Measurements from ENCODE around the gene HEXIM2.

Gene HEXIM2

GRCh38 chr17:45168991-45169752, 7.5 kb downstream of the HEXIM2 start:
- H3K36me3 Mint-ChIP-seq: no peaks in the 10 kb centered on the region
- peaks cover 25% of the 10 kb centered on the region for H3K4me1 Mint-ChIP-seq
- no peak overlapping the region for H3K4me3 Mint-ChIP-seq
- no peak overlapping the region for H3K27ac Mint-ChIP-seq
- H3K9me3 Mint-ChIP-seq: no peaks in the 10 kb centered on the region
- H3K27me3 Mint-ChIP-seq: no peaks in the 10 kb centered on the region

- Mint-ChIP-seq H3K27me3 (no peaks in the 10 kb centered on the region), H3K4me3 (no peak overlapping the region), H3K27ac (peak overlapping the region; percentile 10), H3K36me3 (no peaks in the 10 kb centered on the region), H3K4me1 (peaks cover 25% of the 10 kb centered on the region), H3K9me3 (no peaks in the 10 kb centered on the region)
These were observed 8.7 kb downstream of the HEXIM2 start for GRCh38 chr17:45170280-45170930.

- Mint-ChIP-seq H3K36me3 (no peaks in the 10 kb centered on the region), H3K9me3 (no peaks in the 10 kb centered on the region), H3K27me3 (no peaks in the 10 kb centered on the region), H3K4me3 (no peak overlapping the region), H3K27ac (peak overlapping the region; percentile 10), H3K4me1 (peaks cover 25% of the 10 kb centered on the region)
These were observed 9.3 kb downstream of the HEXIM2 start for GRCh38 chr17:45170931-45171337.

GRCh38 chr17:45171338-45172231, 9.9 kb downstream of the HEXIM2 start:
- Mint-ChIP-seq H3K27ac (no peak overlapping the region), H3K27me3 (no peaks in the 10 kb centered on the region), H3K9me3 (no peaks in the 10 kb centered on the region), H3K36me3 (no peaks in the 10 kb centered on the region), H3K4me3 (no peak overlapping the region), H3K4me1 (peaks cover 25% of the 10 kb centered on the region)

GRCh38 chr17:45172232-45172540, 10.5 kb downstream of the HEXIM2 start:
- H3K36me3 Mint-ChIP-seq: no peaks in the 10 kb centered on the region
- H3K27ac Mint-ChIP-seq: peak overlapping the region; percentile 51
- H3K4me3 Mint-ChIP-seq: no peak overlapping the region
- H3K9me3 Mint-ChIP-seq: no peaks in the 10 kb centered on the region
- no peaks in the 10 kb centered on the region for H3K27me3 Mint-ChIP-seq
- peaks cover 25% of the 10 kb centered on the region for H3K4me1 Mint-ChIP-seq

GRCh38 chr17:45172541-45173286, 11.0 kb downstream of the HEXIM2 start:
- Mint-ChIP-seq H3K36me3 (no peaks in the 10 kb centered on the region), H3K4me1 (peaks cover 25% of the 10 kb centered on the region), H3K4me3 (peak overlapping the region; percentile 77), H3K9me3 (no peaks in the 10 kb centered on the region), H3K27ac (peak overlapping the region; percentile 90), H3K27me3 (no peaks in the 10 kb centered on the region)

- H3K4me3 Mint-ChIP-seq: peak overlapping the region; percentile 36
- peak overlapping the region; percentile 41 for H3K27ac Mint-ChIP-seq
- peaks cover 23% of the 10 kb centered on the region for H3K4me1 Mint-ChIP-seq
- H3K27me3 Mint-ChIP-seq: no peaks in the 10 kb centered on the region
- H3K36me3 Mint-ChIP-seq: no peaks in the 10 kb centered on the region
- H3K9me3 Mint-ChIP-seq: no peaks in the 10 kb centered on the region
These were observed 14.1 kb downstream of the HEXIM2 start for GRCh38 chr17:45175759-45176115.

- no peaks in the 10 kb centered on the region for H3K27me3 Mint-ChIP-seq
These were observed 15.9 kb downstream of the HEXIM2 start for GRCh38 chr17:45177563-45177962.

GRCh38 chr17:45184144-45184543, 22.5 kb downstream of the HEXIM2 start:
- Mint-ChIP-seq H3K9me3 (no peaks in the 10 kb centered on the region), H3K4me3 (no peak overlapping the region), H3K36me3 (no peaks in the 10 kb centered on the region), H3K27ac (no peak overlapping the region), H3K4me1 (no peaks in the 10 kb centered on the region), H3K27me3 (no peaks in the 10 kb centered on the region)

More at GRCh38 chr17:45177563-45177962, 15.9 kb downstream of the HEXIM2 start:
- Mint-ChIP-seq H3K4me3 (no peak overlapping the region), H3K36me3 (no peaks in the 10 kb centered on the region), H3K4me1 (peaks cover 9% of the 10 kb centered on the region), H3K27ac (no peak overlapping the region), H3K9me3 (no peaks in the 10 kb centered on the region)

GRCh38 chr17:45186801-45187354, 25.2 kb downstream of the HEXIM2 start:
- Mint-ChIP-seq H3K27me3 (no peaks in the 10 kb centered on the region), H3K36me3 (no peaks in the 10 kb centered on the region), H3K27ac (no peak overlapping the region), H3K4me1 (no peaks in the 10 kb centered on the region), H3K4me3 (no peak overlapping the region), H3K9me3 (no peaks in the 10 kb centered on the region)

GRCh38 chr17:45189009-45189408, 27.3 kb downstream of the HEXIM2 start:
- Mint-ChIP-seq H3K4me3 (no peak overlapping the region), H3K27me3 (no peaks in the 10 kb centered on the region), H3K4me1 (no peaks in the 10 kb centered on the region), H3K27ac (no peak overlapping the region), H3K9me3 (no peaks in the 10 kb centered on the region), H3K36me3 (no peaks in the 10 kb centered on the region)

- no peaks in the 10 kb centered on the region for H3K27me3 Mint-ChIP-seq
- H3K27ac Mint-ChIP-seq: no peak overlapping the region
- H3K4me1 Mint-ChIP-seq: no peaks in the 10 kb centered on the region
- no peaks in the 10 kb centered on the region for H3K36me3 Mint-ChIP-seq
- H3K4me3 Mint-ChIP-seq: no peak overlapping the region
- H3K9me3 Mint-ChIP-seq: no peaks in the 10 kb centered on the region
These were observed 29.0 kb downstream of the HEXIM2 start for GRCh38 chr17:45190503-45191255.

- no peaks in the 10 kb centered on the region for H3K9me3 Mint-ChIP-seq
- H3K4me1 Mint-ChIP-seq: no peaks in the 10 kb centered on the region
- H3K27ac Mint-ChIP-seq: no peak overlapping the region
- H3K4me3 Mint-ChIP-seq: no peak overlapping the region
- H3K27me3 Mint-ChIP-seq: no peaks in the 10 kb centered on the region
- H3K36me3 Mint-ChIP-seq: no peaks in the 10 kb centered on the region
These were observed 33.7 kb downstream of the HEXIM2 start for GRCh38 chr17:45195424-45195823.

GRCh38 chr17:45197108-45197507, 35.4 kb downstream of the HEXIM2 start:
- Mint-ChIP-seq H3K27me3 (no peaks in the 10 kb centered on the region), H3K27ac (no peak overlapping the region), H3K36me3 (no peaks in the 10 kb centered on the region), H3K4me1 (no peaks in the 10 kb centered on the region), H3K9me3 (no peaks in the 10 kb centered on the region), H3K4me3 (no peak overlapping the region)

Measured in activated naive CD4-positive, alpha-beta T cell treated with anti-CD3 and anti-CD28 coated beads, Interleukin-2, amount 50 U/mL, for 24 hours (primary cell).